Panc1 (cell line): Measurements from ENCODE around the gene C17orf100. TPM values are rescaled to one million over a fixed set of nuclear protein-coding genes. Genes with fewer than 3 reads are reported as not detected.

Experiments
- ATAC-seq: fragments of 200-7000 bp; cut with Tn5 transposase; 2 replicates; pipeline ENCODE4 v1.9.1; 2020; ENCODE audit warnings: mild to moderate bottlenecking, moderate library complexity
- BruUV-seq: library from RNA; stranded (reverse); fragments of 400-500 nt; replicated peaks from 2 replicates; lab custom pipeline; 2021; lab: Mats Ljungman, UMichigan
- CTCF ChIA-PET: fragments of 300-600 bp; sonication (Branson Sonifier 250); formaldehyde crosslinking; loops from one replicate; lab custom pipeline; 2022; ENCODE audit warnings: antibody characterized with exemption; lab: Charles Lee
- POLR2A ChIA-PET: fragments of 300-600 bp; sonication (Branson Sonifier 250); formaldehyde crosslinking; loops from one replicate; lab custom pipeline; 2022; ENCODE audit warnings: antibody characterized with exemption; lab: Charles Lee
- DNase-seq: peaks from one replicate; pipeline ENCODE4 v3.0.0-alpha.2; 2010; ENCODE audit warnings: low read depth, low spot score
- H3K27ac ChIP-seq: 2 replicates; pipeline ENCODE4 v1.5.1; 2011; ENCODE audit warnings: mild to moderate bottlenecking, low read length, inconsistent platforms
- H3K27me3 ChIP-seq: fragments of 200-500 bp; sonication (Bioruptor generic); 2 replicates; pipeline ENCODE4 v1.6.0; 2014; ENCODE audit warnings: low read length, inconsistent platforms; ENCODE audit not compliant: control insufficient read depth, insufficient read depth
- H3K36me3 ChIP-seq: fragments of 200-500 bp; sonication (Bioruptor generic); 2 replicates; pipeline ENCODE4 v1.5.1; 2014; ENCODE audit warnings: inconsistent platforms, mild to moderate bottlenecking, low read length, moderate library complexity; ENCODE audit not compliant: control insufficient read depth, insufficient read depth
- H3K4me1 ChIP-seq: 2 replicates; pipeline ENCODE4 v1.5.1; 2011; ENCODE audit warnings: inconsistent platforms, mild to moderate bottlenecking, low read length, moderate library complexity; ENCODE audit not compliant: control insufficient read depth, insufficient read depth
- H3K4me3 ChIP-seq, 2 experiments: 2 replicates each; pipeline ENCODE4 v1.5.1; 2011 to 2012; ENCODE audit warnings: low read depth in 2 of 2, low read length in 2 of 2, mild to moderate bottlenecking in 2 of 2, inconsistent platforms in 1 of 2, moderate library complexity in 1 of 2
- H3K9me3 ChIP-seq: fragments of 200-500 bp; sonication (Bioruptor generic); 2 replicates; pipeline ENCODE4 v1.5.1; 2014; ENCODE audit warnings: low read depth, mild to moderate bottlenecking, inconsistent platforms, low read length, moderate library complexity; ENCODE audit not compliant: control insufficient read depth, insufficient read depth
- CTCF ChIP-seq: fragments of 450-650 bp; IDR thresholded peaks from 2 replicates; pipeline ENCODE4 v1.5.1; 2017; ENCODE audit warnings: mild to moderate bottlenecking
- POLR2AphosphoS5 ChIP-seq: IDR thresholded peaks from 2 replicates; pipeline ENCODE4 v1.6.1; 2012; ENCODE audit warnings: mild to moderate bottlenecking, low read depth, low read length, moderate library complexity
- REST ChIP-seq, 2 experiments: IDR thresholded peaks; 2 replicates each; pipeline ENCODE4 v1.6.1; 2011 to 2012; ENCODE audit warnings: low read depth in 2 of 2, control low read depth in 1 of 2, low read length in 1 of 2, mild to moderate bottlenecking in 1 of 2, moderate library complexity in 1 of 2; ENCODE audit not compliant: insufficient read depth in 1 of 2
- SIN3A ChIP-seq: IDR thresholded peaks from 2 replicates; pipeline ENCODE4 v1.6.1; 2012; ENCODE audit warnings: low read depth, mild to moderate bottlenecking, low read length, moderate library complexity, borderline replicate concordance; ENCODE audit not compliant: insufficient read depth
- TCF7L2 ChIP-seq: IDR thresholded peaks from 2 replicates; pipeline ENCODE4 v1.6.1; 2011; ENCODE audit warnings: mild to moderate bottlenecking, low read depth, low read length, inconsistent platforms
- in situ Hi-C: cut with HindIII; loops from 2 replicates; pipeline ENCODE4 v1.10.0; 2016; ENCODE audit warnings: low sequenced_read_pairs, low pct_unique_long_range_greater_than_20kb
- intact Hi-C: fragments of 100-400 bp; cut with micrococcal nuclease; formaldehyde crosslinking; loops from one replicate; pipeline ENCODE4 v1.10.0; 2022; ENCODE audit not compliant: unreplicated experiment
- total RNA-seq: library from RNA; stranded (reverse); gene quantifications from one replicate; pipeline ENCODE4 v1.2.1, GENCODE V29; 2021; ENCODE audit not compliant: unreplicated experiment

C17orf100 gene
- total RNA-seq, 1 experiment from 2014 or later, result 2.8 TPM

- POLR2A ChIA-PET, result no interaction called here
- no peaks in the 10 kb centered on the region for H3K4me1 ChIP-seq
- in situ Hi-C loops, result no loop called here
- ATAC-seq (no peak), DNase-seq (no peak)
- no peak overlapping the region for H3K27ac ChIP-seq
- no TSS peak for BruUV-seq
- peaks cover 28% of the 10 kb centered on the region for H3K36me3 ChIP-seq
- CTCF ChIA-PET, result no interaction called here
- intact Hi-C loops, result no loop called here
- H3K4me3 ChIP-seq, result no peak overlapping the region
- TF ChIP-seq REST (IDR thresholded peaks at IDR 0.05; ENCODE audit: insufficient read depth in 1 of 2, low read depth in 2 of 2, low read length in 1 of 2) (no peak), SIN3A (no peak), CTCF (no peak), POLR2AphosphoS5 (no peak), TCF7L2 (no peak)
- no peaks in the 10 kb centered on the region for H3K27me3 ChIP-seq
- no peaks in the 10 kb centered on the region for H3K9me3 ChIP-seq
Observed at GRCh38 chr17:6611231-6611630, 40.3 kb upstream of the C17orf100 start.

- ChIA-PET CTCF (no interaction called here), POLR2A (no interaction called here)
- in situ Hi-C loops (no loop called here), intact Hi-C loops (no loop called here)
- no peak for DNase-seq
- no peaks in the 10 kb centered on the region for H3K9me3 ChIP-seq
- no TSS peak for BruUV-seq
- no peaks in the 10 kb centered on the region for H3K27me3 ChIP-seq
- TF ChIP-seq REST (IDR thresholded peaks at IDR 0.05; ENCODE audit: insufficient read depth in 1 of 2, low read depth in 2 of 2, low read length in 1 of 2) (no peak), TCF7L2 (no peak)
- H3K4me3 ChIP-seq, result no peak overlapping the region
- H3K36me3 ChIP-seq, result peaks cover 20% of the 10 kb centered on the region
- ATAC-seq, result no peak
- no peak overlapping the region for H3K27ac ChIP-seq
- no peaks in the 10 kb centered on the region for H3K4me1 ChIP-seq
Observed at GRCh38 chr17:6623941-6624340, 27.6 kb upstream of the C17orf100 start.
